HEK293T (cell line): ENCODE results near the gene BRI3BP.

Source experiments
- CTCF ChIA-PET: fragments of 350-600 bp; formaldehyde crosslinking; extraction: SDS; loops from one replicate; lab custom pipeline; 2021; ENCODE audit warnings: antibody characterized with exemption, inconsistent platforms; lab: Yijun Ruan, JAX
- POLR2A ChIA-PET: fragments of 350-600 bp; formaldehyde crosslinking; extraction: SDS; loops from one replicate; lab custom pipeline; 2020; ENCODE audit warnings: antibody characterized with exemption, inconsistent platforms; lab: Yijun Ruan, JAX
- DNase-seq: peaks from one replicate; pipeline ENCODE4 v3.0.0; 2012; ENCODE audit warnings: mixed read lengths; ENCODE audit errors: extremely low spot score
- ARNT ChIP-seq: fragments of 450-650 bp; IDR thresholded peaks from 2 replicates; pipeline ENCODE4 v1.6.1; 2017; ENCODE audit warnings: mild to moderate bottlenecking
- BHLHE40 ChIP-seq: fragments of 450-650 bp; IDR thresholded peaks from 2 replicates; pipeline ENCODE4 v1.6.1; 2016; ENCODE audit warnings: mild to moderate bottlenecking, moderate library complexity, borderline replicate concordance
- CTBP1 ChIP-seq: fragments of 450-650 bp; IDR thresholded peaks from 2 replicates; pipeline ENCODE4 v1.6.1; 2016; ENCODE audit warnings: borderline replicate concordance
- ELF4 ChIP-seq: fragments of 450-650 bp; IDR thresholded peaks from 2 replicates; pipeline ENCODE4 v1.6.1; 2017; ENCODE audit warnings: antibody characterized with exemption
- FOXA1 ChIP-seq: fragments of 450-650 bp; IDR thresholded peaks from 2 replicates; pipeline ENCODE4 v1.6.1; 2016; ENCODE audit warnings: mild to moderate bottlenecking
- FOXK2 ChIP-seq: fragments of 450-650 bp; IDR thresholded peaks from 2 replicates; pipeline ENCODE4 v1.6.1; 2016; ENCODE audit warnings: mild to moderate bottlenecking
- FOXM1 ChIP-seq: fragments of 450-650 bp; IDR thresholded peaks from 2 replicates; pipeline ENCODE4 v1.6.1; 2017; ENCODE audit warnings: mild to moderate bottlenecking, borderline replicate concordance
- HDGF ChIP-seq: fragments of 450-650 bp; IDR thresholded peaks from 2 replicates; pipeline ENCODE4 v1.6.1; 2017; ENCODE audit warnings: antibody characterized with exemption, borderline replicate concordance
- L3MBTL2 ChIP-seq: fragments of 450-650 bp; conservative IDR thresholded peaks from 2 replicates; pipeline ENCODE4 v1.6.1; 2016; ENCODE audit warnings: mild to moderate bottlenecking
- LEF1 ChIP-seq: fragments of 450-650 bp; IDR thresholded peaks from 2 replicates; pipeline ENCODE4 v1.6.1; 2017; ENCODE audit warnings: mild to moderate bottlenecking, borderline replicate concordance
- NFRKB ChIP-seq: fragments of 450-650 bp; IDR thresholded peaks from 2 replicates; pipeline ENCODE4 v1.6.1; 2016; ENCODE audit warnings: mild to moderate bottlenecking, moderate library complexity
- PKNOX1 ChIP-seq: fragments of 450-650 bp; IDR thresholded peaks from 2 replicates; pipeline ENCODE4 v1.6.1; 2016
- SP1 ChIP-seq: fragments of 450-650 bp; IDR thresholded peaks from 2 replicates; pipeline ENCODE4 v1.6.1; 2017
- SUZ12 ChIP-seq: fragments of 450-650 bp; IDR thresholded peaks from 2 replicates; pipeline ENCODE4 v1.6.1; 2016; ENCODE audit warnings: mild to moderate bottlenecking
- TARDBP ChIP-seq: fragments of 450-650 bp; IDR thresholded peaks from 2 replicates; pipeline ENCODE4 v1.6.1; 2016
- ZNF384 ChIP-seq: fragments of 450-650 bp; IDR thresholded peaks from 2 replicates; pipeline ENCODE4 v1.6.1; 2016

Gene BRI3BP

GRCh38 chr12:124967016-124967739 lies 26.3 kb upstream of the BRI3BP start:
- DNase-seq, result no peak
- ChIA-PET POLR2A (no interaction called here), CTCF (no interaction called here)
- TF ChIP-seq TARDBP, result no peak
- TF ChIP-seq HDGF, result no peak
- no peak for TF ChIP-seq FOXK2
- TF ChIP-seq LEF1, result no peak
- no peak for TF ChIP-seq SUZ12
- no peak for TF ChIP-seq FOXM1
- no peak for TF ChIP-seq NFRKB
- no peak for TF ChIP-seq PKNOX1
- TF ChIP-seq CTBP1, result no peak
- TF ChIP-seq BHLHE40, result no peak
- no peak for TF ChIP-seq ELF4
- no peak for TF ChIP-seq SP1

- DNase-seq, result no peak
- TF ChIP-seq ARNT, result no peak
- no peak for TF ChIP-seq HDGF
- ChIA-PET CTCF (no interaction called here), POLR2A (no interaction called here)
These were observed 24.8 kb upstream of the BRI3BP start for GRCh38 chr12:124968656-124969055.

- CTCF ChIA-PET, result no interaction called here
- POLR2A ChIA-PET, result no interaction called here
- TF ChIP-seq FOXA1 (no peak), ZNF384 (no peak), FOXM1 (no peak), ARNT (no peak), ELF4 (no peak), SUZ12 (no peak), CTBP1 (no peak)
- no peak for DNase-seq
These were observed 22.6 kb upstream of the BRI3BP start for GRCh38 chr12:124970647-124971402.

GRCh38 chr12:124971603-124972002 lies 21.8 kb upstream of the BRI3BP start:
- ChIA-PET CTCF (no interaction called here), POLR2A (no interaction called here)
- no peak for TF ChIP-seq L3MBTL2
- TF ChIP-seq FOXA1, result no peak
- TF ChIP-seq PKNOX1, result no peak
- TF ChIP-seq FOXM1, result no peak
- TF ChIP-seq LEF1, result no peak
- no peak for DNase-seq

- DNase-seq, result no peak
- POLR2A ChIA-PET, result no interaction called here
- CTCF ChIA-PET, result interaction anchor here (0.6 kb wide), 1 partner anchor 34 kb away, joined by 4 read pairs; no protein-coding TSS in a partner anchor
- TF ChIP-seq FOXA1, result no peak
- TF ChIP-seq FOXK2, result no peak
- no peak for TF ChIP-seq SUZ12
- no peak for TF ChIP-seq SP1
- no peak for TF ChIP-seq ARNT
- TF ChIP-seq HDGF, result no peak
- no peak for TF ChIP-seq PKNOX1
- no peak for TF ChIP-seq ELF4
- TF ChIP-seq NFRKB, result no peak
- no peak for TF ChIP-seq TARDBP
- no peak for TF ChIP-seq FOXM1
- no peak for TF ChIP-seq BHLHE40
- TF ChIP-seq L3MBTL2, result no peak
- no peak for TF ChIP-seq CTBP1
- no peak for TF ChIP-seq ZNF384
- TF ChIP-seq LEF1, result no peak
These were observed 21.2 kb upstream of the BRI3BP start for GRCh38 chr12:124972211-124972610.

- POLR2A ChIA-PET, result no interaction called here
- TF ChIP-seq NFRKB, result no peak
- TF ChIP-seq CTBP1, result no peak
- TF ChIP-seq L3MBTL2, result no peak
- TF ChIP-seq SP1, result no peak
- TF ChIP-seq ARNT, result no peak
- no peak for TF ChIP-seq SUZ12
- no peak for TF ChIP-seq ELF4
- TF ChIP-seq BHLHE40, result no peak
- no peak for TF ChIP-seq HDGF
- TF ChIP-seq PKNOX1, result no peak
- no peak for TF ChIP-seq FOXK2
- TF ChIP-seq FOXM1, result no peak
- TF ChIP-seq FOXA1, result no peak
- TF ChIP-seq ZNF384, result no peak
- TF ChIP-seq TARDBP, result no peak
- no peak for TF ChIP-seq LEF1
- CTCF ChIA-PET, result interaction anchor here (0.6 kb wide), 1 partner anchor 35 kb away, joined by 3 read pairs; no protein-coding TSS in a partner anchor
- DNase-seq, result no peak
These were observed 18.2 kb upstream of the BRI3BP start for GRCh38 chr12:124975276-124975675.
